HG03060 (cell line): Measurements from ENCODE around the gene CRTC3.
A peak's percentile ranks its signal among the peaks of the same experiment; 100 is the strongest.

Source experiments
- ATAC-seq: cut with Tn5 transposase; IDR thresholded peaks from one replicate; pipeline ENCODE4 v1.9.1; 2021; ENCODE audit warnings: low read depth, moderate number of reproducible peaks; ENCODE audit not compliant: unreplicated experiment

CRTC3 gene

GRCh38 chr15:90561344-90562244 is 31.9 kb downstream of the CRTC3 start:
- ATAC-seq: no peak

- no peak for ATAC-seq
Observed at GRCh38 chr15:90562669-90563068, 32.9 kb downstream of the CRTC3 start.

- ATAC-seq: no peak
Observed at GRCh38 chr15:90563463-90563862, 33.7 kb downstream of the CRTC3 start.

GRCh38 chr15:90564051-90564450 is 34.3 kb downstream of the CRTC3 start:
- ATAC-seq: no peak

GRCh38 chr15:90564590-90564989 is 34.9 kb downstream of the CRTC3 start:
- no peak for ATAC-seq

GRCh38 chr15:90565866-90566265 is 36.1 kb downstream of the CRTC3 start:
- ATAC-seq: no peak

GRCh38 chr15:90570643-90571042 is 40.9 kb downstream of the CRTC3 start:
- ATAC-seq: no peak

- peak; percentile 35 for ATAC-seq
Observed at GRCh38 chr15:90571063-90571541, 41.4 kb downstream of the CRTC3 start.

- no peak for ATAC-seq
Observed at GRCh38 chr15:90572893-90573292, 43.2 kb downstream of the CRTC3 start.

- no peak for ATAC-seq
Observed at GRCh38 chr15:90576711-90577389, 47.1 kb downstream of the CRTC3 start.

- ATAC-seq: no peak
Observed at GRCh38 chr15:90579213-90579612, 49.5 kb downstream of the CRTC3 start.

GRCh38 chr15:90580099-90580498 is 50.4 kb downstream of the CRTC3 start:
- ATAC-seq: no peak

- ATAC-seq: no peak
Observed at GRCh38 chr15:90580541-90580940, 50.8 kb downstream of the CRTC3 start.

- ATAC-seq: no peak
Observed at GRCh38 chr15:90580946-90581345, 51.2 kb downstream of the CRTC3 start.

- no peak for ATAC-seq
Observed at GRCh38 chr15:90581771-90582352, 52.1 kb downstream of the CRTC3 start.

- ATAC-seq: no peak
Observed at GRCh38 chr15:90582553-90582952, 52.8 kb downstream of the CRTC3 start.

GRCh38 chr15:90583471-90584252 is 53.9 kb downstream of the CRTC3 start:
- ATAC-seq: no peak

- no peak for ATAC-seq
Observed at GRCh38 chr15:90584841-90585240, 55.1 kb downstream of the CRTC3 start.

GRCh38 chr15:90585863-90586262 is 56.1 kb downstream of the CRTC3 start:
- no peak for ATAC-seq

- ATAC-seq: no peak
Observed at GRCh38 chr15:90586948-90587347, 57.2 kb downstream of the CRTC3 start.

- no peak for ATAC-seq
Observed at GRCh38 chr15:90588427-90588826, 58.7 kb downstream of the CRTC3 start.
